SH-SY5Y (cell line): ENCODE results near the gene KRT86.

ENCODE experiments used
- GATA2 ChIP-seq: IDR thresholded peaks from 2 replicates; pipeline ENCODE4 v1.6.1; 2011; ENCODE audit warnings: mild to moderate bottlenecking, low read depth, low read length
- GATA3 ChIP-seq: IDR thresholded peaks from 2 replicates; pipeline ENCODE4 v1.6.1; 2011; ENCODE audit warnings: low read depth, mild to moderate bottlenecking, low read length, moderate library complexity

- no peak for TF ChIP-seq GATA3
- TF ChIP-seq GATA2 = no peak
Measured at GRCh38 chr12:52319097-52319496, 44.7 kb downstream of the KRT86 start.
